ES-I3 (cell line): Measurements from ENCODE around the gene SPTBN4.

Source experiments
- H3K36me3 ChIP-seq: 2 replicates; pipeline ENCODE4 v1.6.1; 2013; ENCODE audit warnings: mild to moderate bottlenecking, low read length, control low read depth, moderate library complexity; ENCODE audit not compliant: insufficient read depth
- H3K4me1 ChIP-seq: 2 replicates; pipeline ENCODE4 v1.6.1; 2013; ENCODE audit warnings: mild to moderate bottlenecking, control low read depth, low read length; ENCODE audit not compliant: insufficient read depth
- H3K9ac ChIP-seq: 2 replicates; pipeline ENCODE4 v1.6.1; 2013; ENCODE audit warnings: low read depth, mild to moderate bottlenecking, low read length, moderate library complexity
- H3K9me3 ChIP-seq: 2 replicates; pipeline ENCODE4 v1.6.1; 2013; ENCODE audit warnings: mild to moderate bottlenecking, low read length, moderate library complexity; ENCODE audit not compliant: control insufficient read depth, insufficient read depth

The SPTBN4 gene

DNA sequence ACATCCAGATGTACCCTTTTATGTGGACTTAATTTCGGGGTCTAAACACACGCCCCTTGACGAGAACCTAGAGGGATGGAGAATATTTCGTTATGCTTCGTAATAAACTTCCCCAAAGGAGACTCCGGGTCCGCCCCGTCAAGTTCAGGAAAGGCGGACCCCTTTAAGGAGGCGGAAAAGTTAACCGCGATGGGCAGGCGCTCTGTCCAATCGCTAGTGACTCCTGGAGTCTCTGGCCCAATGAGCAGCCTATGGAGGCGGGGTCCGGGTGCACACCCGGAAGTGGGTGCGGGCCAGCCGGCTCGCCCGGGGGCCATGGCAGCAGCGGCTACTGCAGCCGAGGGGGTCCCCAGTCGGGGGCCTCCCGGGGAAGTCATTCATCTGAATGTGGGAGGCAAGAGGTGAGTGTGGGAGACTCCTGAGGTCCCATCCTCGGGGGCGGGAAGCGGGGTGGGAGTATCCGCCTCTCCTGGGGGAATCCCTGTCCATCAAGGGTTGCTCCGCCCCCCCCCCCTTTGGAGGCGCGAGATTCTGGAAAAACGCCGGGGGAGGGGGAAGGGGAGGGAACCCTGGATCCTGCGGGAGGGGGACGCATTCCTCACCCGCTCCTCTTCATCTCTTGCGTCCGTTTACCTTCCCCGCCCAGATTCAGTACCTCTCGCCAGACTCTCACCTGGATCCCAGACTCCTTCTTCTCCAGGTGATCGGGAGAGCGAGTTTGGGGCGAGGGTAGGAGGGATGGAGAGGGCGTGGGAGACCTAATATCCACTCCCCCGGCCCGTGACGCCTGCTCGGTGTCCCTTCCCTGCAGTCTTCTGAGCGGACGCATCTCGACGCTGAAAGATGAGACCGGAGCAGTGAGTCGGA, 110.0 kb downstream of the SPTBN4 start, which contains the start of gene SHKBP1:
Gene SHKBP1, plus strand, starts transcription at position 289 of the 867 bp plus-strand sequence. Its CDS starts 27 bp downstream, at position 316.
- no peaks in the 10 kb centered on the region for H3K4me1 ChIP-seq

DNA sequence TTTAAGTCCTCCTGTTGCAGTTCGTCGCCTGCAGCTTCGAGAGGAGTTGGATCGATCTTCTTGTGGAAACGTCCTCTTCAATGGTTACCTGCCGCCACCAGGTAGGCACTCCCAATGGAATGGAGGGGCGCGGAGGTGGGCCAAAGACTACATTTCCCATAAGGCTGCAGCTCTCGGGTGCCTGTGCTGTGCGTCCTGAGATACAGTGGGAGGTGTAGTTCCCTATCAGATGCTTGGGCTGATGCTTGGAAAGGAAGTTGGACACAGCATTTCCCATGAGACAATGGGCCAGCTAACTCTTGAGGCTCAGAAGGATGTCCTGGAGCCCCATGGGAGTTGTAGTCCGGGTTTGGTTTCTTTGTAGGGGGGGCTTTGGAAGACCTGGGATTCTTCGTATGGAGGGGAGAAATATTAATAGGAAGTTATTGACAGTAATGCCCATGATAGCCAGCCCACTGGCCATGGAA, 111.7 kb downstream of the SPTBN4 start:
- Histone ChIP-seq H3K4me1 (no peaks in the 10 kb centered on the region), H3K9ac (no peak overlapping the region; the same call in 1 of the 2 replicates), H3K36me3 (peaks cover 3% of the 10 kb centered on the region; the same call in 1 of the 2 replicates), H3K9me3 (no peaks in the 10 kb centered on the region)

More for the DNA sequence above, 110.0 kb downstream of the SPTBN4 start, which contains the start of gene SHKBP1:
- Histone ChIP-seq H3K9ac (peak within 1 kb of the TSS; percentile 65), H3K9me3 (no peaks in the 10 kb centered on the region), H3K36me3 (no peaks in the 10 kb centered on the region)

DNA sequence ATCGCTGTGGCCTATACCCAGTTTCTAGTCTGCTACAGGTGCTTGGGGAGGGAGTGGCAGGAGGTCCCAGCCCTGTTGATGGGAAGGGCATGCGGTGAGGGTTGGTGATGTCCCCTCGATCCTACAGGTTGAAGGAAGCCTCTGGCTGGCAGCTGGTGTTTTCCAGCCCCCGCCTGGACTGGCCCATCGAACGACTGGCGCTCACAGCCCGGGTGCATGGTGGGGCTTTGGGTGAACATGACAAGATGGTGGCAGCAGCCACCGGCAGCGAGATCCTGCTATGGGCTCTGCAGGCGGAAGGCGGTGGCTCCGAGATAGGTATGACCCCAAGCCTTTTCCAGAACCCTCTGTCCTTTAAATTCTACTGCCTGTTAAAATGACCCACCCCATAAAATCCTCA, 113.8 kb downstream of the SPTBN4 start:
- H3K4me1 ChIP-seq = no peaks in the 10 kb centered on the region
- H3K9me3 ChIP-seq = no peaks in the 10 kb centered on the region
- peaks cover 3% of the 10 kb centered on the region; the same call in 1 of the 2 replicates for H3K36me3 ChIP-seq
- H3K9ac ChIP-seq = no peak overlapping the region

DNA sequence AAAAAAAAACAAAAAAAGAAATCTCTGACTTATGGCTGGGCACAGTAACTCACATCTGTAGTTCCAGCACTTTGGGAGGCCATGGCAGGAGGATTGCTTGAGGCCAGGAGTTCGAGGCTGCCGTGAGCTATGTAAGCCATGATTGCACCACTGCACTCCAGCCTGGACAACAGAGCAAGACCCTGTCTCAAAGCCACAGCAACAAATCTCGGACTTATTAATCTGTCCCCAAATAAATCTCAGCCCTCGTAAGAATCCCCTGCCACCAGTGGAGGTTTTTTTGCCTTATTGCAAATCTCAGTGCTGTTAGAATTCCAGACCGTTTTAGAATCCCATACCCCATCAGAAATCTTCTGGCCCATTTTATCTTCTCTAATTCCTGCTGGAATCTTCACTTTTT, 114.7 kb downstream of the SPTBN4 start:
- Histone ChIP-seq H3K9me3 (no peaks in the 10 kb centered on the region), H3K36me3 (peaks cover 3% of the 10 kb centered on the region; the same call in 1 of the 2 replicates), H3K9ac (no peak overlapping the region), H3K4me1 (no peaks in the 10 kb centered on the region)

DNA sequence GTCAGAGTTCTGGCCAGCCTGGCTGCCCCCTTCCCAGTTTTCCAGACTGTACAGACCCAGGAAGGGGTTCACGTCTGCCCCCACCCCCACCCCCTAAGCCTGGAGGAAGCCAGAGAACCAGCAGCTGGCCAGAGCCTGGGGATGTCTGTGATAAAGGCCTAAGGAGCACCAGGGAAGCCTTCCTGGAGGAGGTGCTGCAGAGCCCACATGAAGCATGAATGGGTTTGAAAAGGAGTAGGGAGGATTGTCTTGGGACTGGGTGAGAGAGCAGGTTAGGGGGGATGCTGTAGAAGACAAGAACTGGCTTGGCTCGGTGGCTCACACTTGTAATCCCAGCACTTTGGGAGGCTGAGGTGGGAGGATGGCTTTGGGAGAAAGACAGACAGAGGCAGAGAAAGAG, 115.7 kb downstream of the SPTBN4 start:
- Histone ChIP-seq H3K9ac (no peak overlapping the region), H3K36me3 (peaks cover 3% of the 10 kb centered on the region; the same call in 1 of the 2 replicates), H3K9me3 (no peaks in the 10 kb centered on the region), H3K4me1 (no peaks in the 10 kb centered on the region)

DNA sequence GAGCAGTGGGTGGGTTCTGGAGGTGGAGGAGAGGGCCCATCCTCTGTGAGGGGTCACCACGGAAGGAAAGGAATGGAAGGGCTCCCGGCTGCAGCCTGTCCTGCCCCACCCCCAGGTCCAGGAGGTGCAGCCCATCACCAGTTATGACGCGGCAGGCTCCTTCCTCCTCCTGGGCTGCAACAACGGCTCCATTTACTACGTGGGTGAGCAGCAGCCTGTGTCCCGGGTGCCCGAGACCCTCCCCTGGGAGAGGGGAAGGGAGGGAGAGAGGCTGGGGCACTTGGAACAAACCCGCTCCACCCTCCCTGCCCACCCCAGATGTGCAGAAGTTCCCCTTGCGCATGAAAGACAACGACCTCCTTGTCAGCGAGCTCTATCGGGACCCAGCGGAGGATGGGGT, 116.5 kb downstream of the SPTBN4 start:
- H3K4me1 ChIP-seq = no peaks in the 10 kb centered on the region
- H3K9ac ChIP-seq = no peak overlapping the region
- peaks cover 3% of the 10 kb centered on the region; the same call in 1 of the 2 replicates for H3K36me3 ChIP-seq
- H3K9me3 ChIP-seq = no peaks in the 10 kb centered on the region

DNA sequence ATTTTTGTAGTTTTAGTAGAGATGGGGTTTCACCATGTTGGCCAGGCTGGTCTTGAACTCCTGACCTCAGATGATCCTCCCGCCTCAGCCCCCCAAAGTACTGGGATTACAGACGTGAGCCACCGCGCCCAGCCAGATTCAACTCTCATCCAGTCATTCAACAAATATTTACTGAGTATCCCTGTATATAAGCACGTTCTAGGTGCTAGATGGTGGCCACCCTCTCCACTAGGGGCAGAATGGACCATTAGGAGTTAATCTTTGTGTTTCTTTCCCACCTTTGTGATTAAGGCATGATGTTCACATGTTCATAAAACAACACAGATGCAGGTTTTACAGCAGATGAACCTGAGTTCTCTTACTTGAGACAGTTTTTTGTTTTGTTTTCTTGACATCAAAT, 117.2 kb downstream of the SPTBN4 start:
- no peaks in the 10 kb centered on the region for H3K9me3 ChIP-seq
- H3K36me3 ChIP-seq = peaks cover 3% of the 10 kb centered on the region; the same call in 1 of the 2 replicates
- H3K9ac ChIP-seq = no peak overlapping the region
- no peaks in the 10 kb centered on the region for H3K4me1 ChIP-seq

DNA sequence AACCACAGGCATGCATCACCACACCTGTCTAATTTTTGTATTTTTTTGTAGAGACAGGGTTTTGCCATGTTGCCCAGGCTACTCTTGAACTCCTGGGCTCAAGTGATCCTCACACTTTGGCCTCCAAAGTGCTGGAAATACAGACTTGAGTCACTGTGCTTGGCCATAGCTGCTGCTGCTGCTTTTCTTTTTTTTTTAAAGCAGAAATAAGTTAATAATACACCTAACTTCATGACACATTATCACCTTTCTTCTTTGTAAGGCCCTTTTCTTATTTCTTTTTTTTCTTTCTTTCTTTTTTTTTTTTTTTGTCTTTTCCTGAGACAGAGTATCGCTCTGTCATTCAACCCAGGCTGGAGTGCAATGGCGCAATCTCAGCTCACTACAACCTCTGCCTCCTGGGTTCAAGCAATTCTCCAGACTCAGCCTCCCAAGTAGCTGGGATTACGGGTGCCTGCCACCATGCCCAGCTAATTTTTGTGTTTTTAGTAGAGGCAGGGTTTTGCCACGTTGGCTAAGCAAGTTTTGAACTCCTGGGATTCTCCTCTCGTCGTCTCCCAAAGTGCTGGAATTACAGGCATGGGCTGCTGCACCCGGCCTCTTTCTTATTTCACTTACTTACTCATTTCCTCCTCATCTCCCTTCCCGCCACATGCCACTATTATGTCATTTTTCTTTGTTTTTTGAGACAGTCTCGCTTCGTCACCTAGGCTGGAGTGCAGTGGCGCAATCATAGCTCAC, 118.6 kb downstream of the SPTBN4 start:
- Histone ChIP-seq H3K9ac (no peak overlapping the region), H3K4me1 (no peaks in the 10 kb centered on the region), H3K9me3 (no peaks in the 10 kb centered on the region), H3K36me3 (peaks cover 3% of the 10 kb centered on the region; the same call in 1 of the 2 replicates)

DNA sequence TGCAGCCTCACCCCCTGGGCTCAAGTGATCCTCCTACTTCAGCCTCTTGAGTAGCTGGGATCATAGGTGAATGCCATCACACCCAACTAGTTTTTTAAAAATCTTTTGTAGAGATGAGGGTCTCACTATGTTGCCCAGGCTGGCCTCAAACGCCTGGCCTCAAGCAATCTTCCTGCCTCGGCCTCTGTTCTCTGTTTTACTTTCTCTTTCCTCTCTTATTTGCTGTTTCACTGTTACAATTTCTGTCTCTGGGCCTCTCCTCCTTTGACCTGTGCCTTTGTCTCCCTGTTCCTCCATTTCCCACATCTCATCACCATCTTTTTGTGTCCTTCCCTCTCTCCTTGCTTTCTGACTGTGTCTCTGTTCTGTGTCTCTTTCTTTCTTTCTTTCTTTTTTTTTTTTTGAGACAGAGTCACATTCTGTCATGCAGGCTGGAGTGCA, 119.2 kb downstream of the SPTBN4 start:
- H3K4me1 ChIP-seq = no peaks in the 10 kb centered on the region
- peaks cover 3% of the 10 kb centered on the region; the same call in 1 of the 2 replicates for H3K36me3 ChIP-seq
- no peaks in the 10 kb centered on the region for H3K9me3 ChIP-seq

DNA sequence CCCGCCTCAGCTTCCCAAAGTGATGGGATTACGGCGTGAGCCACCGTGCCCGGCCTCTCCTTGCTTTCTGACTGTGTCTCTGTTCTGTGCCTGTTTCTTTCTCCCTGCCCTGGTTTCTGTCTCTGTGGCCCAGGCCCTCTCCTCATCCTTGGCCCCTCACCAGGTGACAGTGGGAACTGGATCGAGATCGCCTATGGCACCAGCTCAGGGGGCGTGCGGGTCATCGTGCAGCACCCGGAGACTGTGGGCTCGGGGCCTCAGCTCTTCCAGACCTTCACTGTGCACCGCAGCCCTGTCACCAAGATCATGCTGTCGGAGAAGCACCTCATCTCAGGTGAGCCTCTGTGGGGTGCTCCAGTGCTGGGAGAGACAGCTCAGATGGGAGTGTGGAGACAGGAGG, 119.8 kb downstream of the SPTBN4 start:
- Histone ChIP-seq H3K9ac (no peak overlapping the region), H3K9me3 (no peaks in the 10 kb centered on the region), H3K36me3 (peaks cover 3% of the 10 kb centered on the region; the same call in 1 of the 2 replicates), H3K4me1 (no peaks in the 10 kb centered on the region)

More for the DNA sequence above, 119.2 kb downstream of the SPTBN4 start:
- H3K9ac ChIP-seq = no peak overlapping the region

DNA sequence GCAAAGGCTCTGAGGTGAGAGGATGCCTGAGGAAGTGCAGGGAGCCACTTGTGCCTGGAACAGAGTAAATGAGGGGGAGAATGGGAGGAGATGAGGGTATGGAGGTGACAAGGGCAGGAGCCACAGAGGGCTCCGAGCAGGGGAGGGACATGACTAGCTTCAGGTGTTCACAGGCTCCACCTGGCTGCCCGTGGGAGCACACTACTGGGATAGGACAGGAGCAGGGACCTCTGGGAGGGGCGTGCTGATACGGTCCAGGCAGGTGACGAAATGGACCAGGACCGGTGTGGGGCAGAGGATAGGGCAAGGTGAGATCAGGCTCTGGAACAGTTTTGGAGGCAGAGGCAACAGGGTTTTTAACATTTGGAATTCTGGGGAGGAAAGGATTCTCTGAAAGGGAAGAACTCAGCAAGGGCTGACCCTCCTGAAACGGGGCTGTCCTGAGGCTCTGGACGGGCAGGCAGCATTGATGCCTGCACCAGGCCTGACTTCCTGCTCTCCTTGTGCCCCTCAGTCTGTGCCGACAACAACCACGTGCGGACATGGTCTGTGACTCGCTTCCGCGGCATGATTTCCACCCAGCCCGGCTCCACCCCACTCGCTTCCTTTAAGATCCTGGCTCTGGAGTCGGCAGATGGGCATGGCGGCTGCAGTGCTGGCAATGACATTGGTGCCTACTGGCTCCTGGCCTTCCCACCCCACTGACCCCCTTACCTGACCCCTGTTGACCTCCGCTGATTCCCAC, 121.5 kb downstream of the SPTBN4 start:
- Histone ChIP-seq H3K9me3 (no peaks in the 10 kb centered on the region), H3K36me3 (no peaks in the 10 kb centered on the region), H3K9ac (no peak overlapping the region), H3K4me1 (no peaks in the 10 kb centered on the region)

DNA sequence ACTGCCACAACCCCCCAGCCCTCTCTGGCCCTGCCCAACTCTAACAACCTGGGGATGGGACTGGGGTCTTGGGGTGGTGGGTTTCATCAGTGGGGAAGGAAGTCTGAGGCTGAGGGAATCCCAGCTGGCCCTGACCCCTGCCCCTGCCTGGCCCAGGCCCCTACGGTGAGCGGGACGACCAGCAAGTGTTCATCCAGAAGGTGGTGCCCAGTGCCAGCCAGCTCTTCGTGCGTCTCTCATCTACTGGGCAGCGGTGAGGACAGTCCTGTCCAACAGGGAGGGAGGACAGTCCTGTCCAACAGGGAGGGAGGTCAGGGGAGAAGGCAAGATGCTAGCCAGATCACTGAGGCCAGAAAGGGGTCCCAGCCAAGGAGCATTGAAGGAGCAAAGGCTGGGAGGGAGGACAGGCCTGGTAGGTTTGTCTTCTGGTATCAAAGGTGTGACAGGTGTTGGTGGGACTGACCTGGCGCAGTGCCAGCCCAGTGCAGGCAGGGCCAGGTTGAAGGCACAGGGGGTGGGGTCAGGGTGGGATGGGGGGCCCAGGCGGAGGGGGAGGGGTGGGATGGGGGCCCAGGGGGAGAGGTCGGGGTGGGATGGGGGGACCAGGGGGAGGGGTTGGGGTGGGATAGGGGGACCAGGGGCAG, 122.2 kb downstream of the SPTBN4 start:
- Histone ChIP-seq H3K9me3 (no peaks in the 10 kb centered on the region), H3K4me1 (no peaks in the 10 kb centered on the region), H3K36me3 (no peaks in the 10 kb centered on the region), H3K9ac (no peak overlapping the region)

DNA sequence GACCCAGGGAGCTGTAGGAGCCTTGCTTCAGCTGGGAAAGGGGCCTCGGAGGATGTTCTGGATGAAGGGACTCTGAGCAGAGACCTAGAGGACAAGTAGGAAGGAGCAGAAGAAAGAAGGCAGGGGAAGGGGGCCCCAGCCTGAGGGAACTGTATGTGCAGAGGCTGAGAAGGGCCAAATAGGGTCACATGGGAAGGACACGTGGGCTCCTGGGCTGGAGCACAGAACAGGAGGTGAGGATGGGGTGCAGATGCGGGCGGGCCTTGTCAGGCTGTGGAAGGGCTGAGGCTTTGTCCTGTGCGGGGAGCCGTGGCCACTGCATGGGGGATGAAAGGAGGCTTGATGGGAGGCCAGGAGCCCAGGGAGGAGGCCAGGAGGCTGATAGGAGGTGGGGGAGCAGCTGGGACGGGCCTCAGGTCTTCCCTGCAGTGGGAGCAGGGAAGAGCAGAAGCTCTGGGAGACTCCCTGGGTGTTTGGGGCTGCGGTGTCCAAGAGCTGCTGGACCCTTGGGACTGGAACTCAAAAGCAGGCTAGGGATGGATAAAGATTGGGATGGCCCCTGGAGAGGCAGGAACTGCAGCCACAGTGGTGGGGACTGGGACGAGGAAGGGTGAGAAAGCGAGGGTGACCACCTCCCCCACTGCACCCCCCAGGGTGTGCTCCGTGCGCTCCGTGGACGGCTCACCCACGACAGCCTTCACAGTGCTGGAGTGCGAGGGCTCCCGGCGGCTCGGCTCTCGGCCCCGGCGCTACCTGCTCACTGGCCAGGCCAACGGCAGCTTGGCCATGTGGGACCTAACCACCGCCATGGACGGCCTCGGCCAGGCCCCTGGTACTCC, 123.0 kb downstream of the SPTBN4 start:
- no peaks in the 10 kb centered on the region; the same call in 1 of the 2 replicates for H3K4me1 ChIP-seq
- no peaks in the 10 kb centered on the region for H3K36me3 ChIP-seq
- H3K9ac ChIP-seq = no peak overlapping the region
- H3K9me3 ChIP-seq = no peaks in the 10 kb centered on the region
